WERI-Rb-1 (cell line): Measurements from ENCODE around the gene CTDP1.

Experiments used
- DNase-seq: peaks from one replicate; pipeline ENCODE4 v3.0.0-alpha.2; 2020
- H3K27ac ChIP-seq: fragments of 250-450 bp; sonication (Bioruptor Pico); 2 replicates; pipeline ENCODE4 v1.5.1; 2020; ENCODE audit warnings: mild to moderate bottlenecking, moderate library complexity
- H3K27me3 ChIP-seq: fragments of 250-450 bp; sonication (Bioruptor Pico); 2 replicates; pipeline ENCODE4 v1.5.1; 2021; ENCODE audit warnings: mild to moderate bottlenecking, low read depth, moderate library complexity; ENCODE audit not compliant: insufficient read depth, severe bottlenecking
- H3K36me3 ChIP-seq: fragments of 250-450 bp; sonication (Bioruptor Pico); 2 replicates; pipeline ENCODE4 v1.5.1; 2020; ENCODE audit warnings: mild to moderate bottlenecking, moderate library complexity
- H3K4me3 ChIP-seq: 2 replicates; pipeline ENCODE4 v1.5.1; 2011; ENCODE audit warnings: low read depth, mild to moderate bottlenecking, control low read depth, low read length
- H3K9me3 ChIP-seq: fragments of 250-450 bp; sonication (Bioruptor Pico); 2 replicates; pipeline ENCODE4 v1.5.1; 2021; ENCODE audit warnings: mild to moderate bottlenecking, moderate library complexity; ENCODE audit not compliant: severe bottlenecking
- TF ChIP-seq, protein P1 (sequence below): IDR thresholded peaks from 2 replicates; pipeline ENCODE4 v1.5.1; 2011; ENCODE audit warnings: low read depth, mild to moderate bottlenecking, control low read depth, inconsistent platforms, low read length

The CTDP1 gene

GRCh38 chr18:79754831-79755351 is 75.3 kb downstream of the CTDP1 start:
- Histone ChIP-seq H3K36me3 (peaks cover 22% of the 10 kb centered on the region), H3K4me3 (no peak overlapping the region), H3K27ac (no peak overlapping the region), H3K9me3 (peaks cover 2% of the 10 kb centered on the region), H3K27me3 (no peaks in the 10 kb centered on the region)
- TF ChIP-seq, protein P1, sequence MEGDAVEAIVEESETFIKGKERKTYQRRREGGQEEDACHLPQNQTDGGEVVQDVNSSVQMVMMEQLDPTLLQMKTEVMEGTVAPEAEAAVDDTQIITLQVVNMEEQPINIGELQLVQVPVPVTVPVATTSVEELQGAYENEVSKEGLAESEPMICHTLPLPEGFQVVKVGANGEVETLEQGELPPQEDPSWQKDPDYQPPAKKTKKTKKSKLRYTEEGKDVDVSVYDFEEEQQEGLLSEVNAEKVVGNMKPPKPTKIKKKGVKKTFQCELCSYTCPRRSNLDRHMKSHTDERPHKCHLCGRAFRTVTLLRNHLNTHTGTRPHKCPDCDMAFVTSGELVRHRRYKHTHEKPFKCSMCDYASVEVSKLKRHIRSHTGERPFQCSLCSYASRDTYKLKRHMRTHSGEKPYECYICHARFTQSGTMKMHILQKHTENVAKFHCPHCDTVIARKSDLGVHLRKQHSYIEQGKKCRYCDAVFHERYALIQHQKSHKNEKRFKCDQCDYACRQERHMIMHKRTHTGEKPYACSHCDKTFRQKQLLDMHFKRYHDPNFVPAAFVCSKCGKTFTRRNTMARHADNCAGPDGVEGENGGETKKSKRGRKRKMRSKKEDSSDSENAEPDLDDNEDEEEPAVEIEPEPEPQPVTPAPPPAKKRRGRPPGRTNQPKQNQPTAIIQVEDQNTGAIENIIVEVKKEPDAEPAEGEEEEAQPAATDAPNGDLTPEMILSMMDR: no peak
- no peak for DNase-seq

GRCh38 chr18:79755496-79756142 is 76.0 kb downstream of the CTDP1 start:
- Histone ChIP-seq H3K4me3 (no peak overlapping the region), H3K27me3 (no peaks in the 10 kb centered on the region), H3K36me3 (peaks cover 22% of the 10 kb centered on the region), H3K27ac (no peak overlapping the region), H3K9me3 (peaks cover 5% of the 10 kb centered on the region)
- TF ChIP-seq, protein P1: no peak
- no peak for DNase-seq

DNA sequence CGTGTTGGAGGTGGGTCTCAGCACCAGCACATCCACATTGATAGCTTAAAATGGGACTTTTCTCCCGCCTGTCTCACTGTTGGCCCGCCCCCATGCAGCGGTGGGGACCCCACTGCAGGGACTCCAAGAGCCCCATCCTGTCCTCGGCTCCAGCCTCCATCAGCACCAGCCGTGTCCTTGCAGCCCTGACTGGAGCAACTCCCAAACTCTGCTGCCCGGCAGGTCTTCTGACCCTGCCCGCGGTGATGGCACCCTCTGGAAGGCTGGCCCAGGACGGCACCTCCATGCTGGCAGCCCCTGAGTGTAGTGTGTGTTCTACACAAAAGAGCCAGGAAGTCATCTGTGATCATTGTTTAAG is 76.5 kb downstream of the CTDP1 start:
- Histone ChIP-seq H3K9me3 (peaks cover 5% of the 10 kb centered on the region), H3K27me3 (no peaks in the 10 kb centered on the region), H3K36me3 (peaks cover 22% of the 10 kb centered on the region), H3K4me3 (no peak overlapping the region), H3K27ac (no peak overlapping the region)
- TF ChIP-seq, protein P1: no peak
- no peak for DNase-seq

GRCh38 chr18:79756826-79757225 is 77.2 kb downstream of the CTDP1 start:
- Histone ChIP-seq H3K27me3 (no peaks in the 10 kb centered on the region), H3K27ac (no peak overlapping the region), H3K36me3 (peaks cover 22% of the 10 kb centered on the region), H3K9me3 (peaks cover 8% of the 10 kb centered on the region), H3K4me3 (no peak overlapping the region)
- TF ChIP-seq, protein P1: no peak
- DNase-seq: no peak

DNA sequence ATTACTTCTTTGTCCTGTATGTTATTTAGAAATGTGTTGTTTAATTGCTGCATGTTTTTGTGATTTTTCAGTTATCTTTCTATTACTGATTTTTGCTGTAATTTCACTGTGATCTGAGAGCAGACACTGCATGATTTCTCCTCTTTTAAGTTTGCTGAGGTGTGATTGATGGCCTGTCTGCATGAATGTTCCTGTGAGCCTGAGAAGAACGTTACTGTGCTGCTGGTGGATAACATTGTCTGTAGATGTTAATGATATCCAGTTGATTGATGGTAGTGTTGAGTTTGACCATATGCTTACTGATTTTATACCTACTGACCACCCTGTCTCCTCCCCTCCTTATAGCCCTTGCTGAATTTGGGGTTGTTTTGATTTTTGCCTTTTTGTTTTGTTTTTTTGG is 80.7 kb downstream of the CTDP1 start:
- H3K36me3 ChIP-seq: no peaks in the 10 kb centered on the region; the same call in none of the 2 replicates
- H3K4me3 ChIP-seq: no peak overlapping the region
- no peak overlapping the region for H3K27ac ChIP-seq
- TF ChIP-seq, protein P1: no peak
- H3K27me3 ChIP-seq: no peaks in the 10 kb centered on the region
- DNase-seq: no peak
- H3K9me3 ChIP-seq: peaks cover 8% of the 10 kb centered on the region

DNA sequence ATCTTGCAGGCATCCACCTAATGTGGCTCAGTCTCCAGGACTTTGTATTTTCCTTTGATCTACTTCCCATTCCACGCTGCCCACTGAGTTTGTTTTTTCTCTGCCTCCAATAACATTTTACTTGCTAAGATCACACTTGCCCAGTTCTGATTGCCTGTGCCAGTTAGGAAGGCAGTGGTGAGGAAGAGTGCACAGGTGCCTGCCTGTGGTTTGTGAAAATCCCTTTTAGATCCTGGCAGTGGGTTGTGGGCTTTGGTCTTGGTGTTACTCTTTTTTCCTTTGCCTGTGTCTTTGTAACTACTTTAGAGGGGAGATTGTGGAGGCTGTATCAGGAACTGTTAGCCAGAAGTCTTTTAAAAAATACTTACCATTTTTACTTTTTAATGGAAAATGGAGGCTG is 81.3 kb downstream of the CTDP1 start:
- Histone ChIP-seq H3K9me3 (peaks cover 8% of the 10 kb centered on the region), H3K4me3 (no peak overlapping the region), H3K27ac (no peak overlapping the region), H3K27me3 (no peaks in the 10 kb centered on the region), H3K36me3 (no peaks in the 10 kb centered on the region; the same call in 1 of the 2 replicates)
- TF ChIP-seq, protein P1: no peak
- no peak for DNase-seq
